DND-41 (cell line): Measurements from ENCODE around the gene RAB11FIP5.

ENCODE experiments used
- ATAC-seq: fragments of 200-7000 bp; cut with Tn5 transposase; 3 replicates; pipeline ENCODE4 v1.9.1; 2021; ENCODE audit warnings: low read depth; ENCODE audit not compliant: insufficient read depth
- DNase-seq: peaks from one replicate; pipeline ENCODE4 v3.0.0-alpha.2; 2020
- H2AFZ ChIP-seq: 2 replicates; pipeline ENCODE4 v1.6.0; 2012; ENCODE audit warnings: low read depth, low read length
- H3K27ac ChIP-seq: 2 replicates; pipeline ENCODE4 v1.5.1; 2012; ENCODE audit warnings: low read length, inconsistent platforms
- H3K27me3 ChIP-seq: fragments of 200-600 bp; sonication (generic); 2 replicates; pipeline ENCODE4 v1.6.0; 2012; ENCODE audit warnings: low read length, mild to moderate bottlenecking, inconsistent platforms; ENCODE audit not compliant: insufficient read depth, poor library complexity
- H3K36me3 ChIP-seq: 2 replicates; pipeline ENCODE4 v1.5.1; 2012; ENCODE audit warnings: low read length, inconsistent platforms; ENCODE audit not compliant: insufficient read depth
- H3K4me1 ChIP-seq: 2 replicates; pipeline ENCODE4 v1.5.1; 2012; ENCODE audit warnings: mild to moderate bottlenecking, low read length; ENCODE audit not compliant: insufficient read depth
- H3K4me2 ChIP-seq: 2 replicates; pipeline ENCODE4 v1.6.0; 2012; ENCODE audit warnings: mild to moderate bottlenecking, moderate library complexity, low read length, inconsistent platforms; ENCODE audit not compliant: insufficient read depth
- H3K4me3 ChIP-seq, 2 experiments: fragments of 200-600 bp in 1 of 2; shearing (Covaris generic) in 1 of 2; 2 replicates each; pipeline ENCODE4 v1.5.1; 2012 to 2016; ENCODE audit warnings: inconsistent platforms in 2 of 2, low read length in 2 of 2, mild to moderate bottlenecking in 2 of 2, low read depth in 1 of 2, moderate library complexity in 1 of 2
- H3K79me2 ChIP-seq: 2 replicates; pipeline ENCODE4 v1.6.0; 2012; ENCODE audit warnings: low read length, inconsistent platforms; ENCODE audit not compliant: insufficient read depth
- H3K9ac ChIP-seq: 2 replicates; pipeline ENCODE4 v1.6.0; 2012; ENCODE audit warnings: low read depth, mild to moderate bottlenecking, inconsistent platforms, low read length, moderate library complexity
- H3K9me3 ChIP-seq: 2 replicates; pipeline ENCODE4 v1.5.1; 2012; ENCODE audit warnings: low read length, moderate library complexity, mild to moderate bottlenecking, inconsistent platforms; ENCODE audit not compliant: insufficient read depth, severe bottlenecking
- H4K20me1 ChIP-seq: 2 replicates; pipeline ENCODE4 v1.6.0; 2012; ENCODE audit warnings: low read length; ENCODE audit not compliant: insufficient read depth
- EZH2 ChIP-seq: IDR thresholded peaks from 3 replicates; pipeline ENCODE4 v1.6.1; 2012; ENCODE audit warnings: borderline replicate concordance, low read depth, mild to moderate bottlenecking, moderate library complexity, low read length, inconsistent platforms; ENCODE audit not compliant: severe bottlenecking
- TF ChIP-seq, protein P1 (sequence below): IDR thresholded peaks from 2 replicates; pipeline ENCODE4 v1.5.1; 2012; ENCODE audit warnings: borderline replicate concordance, low read length, moderate library complexity, mild to moderate bottlenecking; ENCODE audit not compliant: poor library complexity, severe bottlenecking; ENCODE audit errors: extremely low read depth

RAB11FIP5 gene

DNA sequence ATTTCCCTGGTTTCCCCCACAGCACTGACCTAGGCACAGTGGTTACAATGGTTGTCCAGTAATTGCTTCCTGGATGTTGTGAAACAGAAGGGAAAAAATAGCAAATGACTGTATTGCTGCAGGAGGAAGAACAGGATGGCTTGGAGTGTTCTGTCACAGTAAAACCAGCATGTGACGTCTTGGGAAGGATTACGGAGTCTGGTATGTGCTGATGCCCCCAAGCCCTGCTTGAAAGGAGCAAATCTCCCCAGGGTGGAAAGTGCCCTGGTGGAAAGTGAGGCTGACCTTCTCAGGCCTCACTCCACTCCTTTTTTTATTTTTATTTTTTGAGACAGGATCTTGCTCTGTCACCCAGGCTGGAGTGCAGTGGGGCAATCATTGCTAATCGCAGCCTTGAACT, 7.8 kb downstream of the RAB11FIP5 start:
- TF ChIP-seq, protein P1, sequence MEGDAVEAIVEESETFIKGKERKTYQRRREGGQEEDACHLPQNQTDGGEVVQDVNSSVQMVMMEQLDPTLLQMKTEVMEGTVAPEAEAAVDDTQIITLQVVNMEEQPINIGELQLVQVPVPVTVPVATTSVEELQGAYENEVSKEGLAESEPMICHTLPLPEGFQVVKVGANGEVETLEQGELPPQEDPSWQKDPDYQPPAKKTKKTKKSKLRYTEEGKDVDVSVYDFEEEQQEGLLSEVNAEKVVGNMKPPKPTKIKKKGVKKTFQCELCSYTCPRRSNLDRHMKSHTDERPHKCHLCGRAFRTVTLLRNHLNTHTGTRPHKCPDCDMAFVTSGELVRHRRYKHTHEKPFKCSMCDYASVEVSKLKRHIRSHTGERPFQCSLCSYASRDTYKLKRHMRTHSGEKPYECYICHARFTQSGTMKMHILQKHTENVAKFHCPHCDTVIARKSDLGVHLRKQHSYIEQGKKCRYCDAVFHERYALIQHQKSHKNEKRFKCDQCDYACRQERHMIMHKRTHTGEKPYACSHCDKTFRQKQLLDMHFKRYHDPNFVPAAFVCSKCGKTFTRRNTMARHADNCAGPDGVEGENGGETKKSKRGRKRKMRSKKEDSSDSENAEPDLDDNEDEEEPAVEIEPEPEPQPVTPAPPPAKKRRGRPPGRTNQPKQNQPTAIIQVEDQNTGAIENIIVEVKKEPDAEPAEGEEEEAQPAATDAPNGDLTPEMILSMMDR = no peak
- no peak for TF ChIP-seq EZH2
- H3K4me1 ChIP-seq = no peaks in the 10 kb centered on the region
- H3K9me3 ChIP-seq = no peaks in the 10 kb centered on the region
- no peak for ATAC-seq
- H2AFZ ChIP-seq = no peak overlapping the region
- H3K27ac ChIP-seq = no peak overlapping the region
- H3K4me2 ChIP-seq = no peak overlapping the region
- H3K4me3 ChIP-seq = no peak overlapping the region
- DNase-seq = no peak
- no peak overlapping the region for H3K9ac ChIP-seq
- H4K20me1 ChIP-seq = no peaks in the 10 kb centered on the region; the same call in 1 of the 2 replicates
- H3K79me2 ChIP-seq = no peaks in the 10 kb centered on the region
- no peaks in the 10 kb centered on the region for H3K36me3 ChIP-seq
- H3K27me3 ChIP-seq = peaks cover 4% of the 10 kb centered on the region

DNA sequence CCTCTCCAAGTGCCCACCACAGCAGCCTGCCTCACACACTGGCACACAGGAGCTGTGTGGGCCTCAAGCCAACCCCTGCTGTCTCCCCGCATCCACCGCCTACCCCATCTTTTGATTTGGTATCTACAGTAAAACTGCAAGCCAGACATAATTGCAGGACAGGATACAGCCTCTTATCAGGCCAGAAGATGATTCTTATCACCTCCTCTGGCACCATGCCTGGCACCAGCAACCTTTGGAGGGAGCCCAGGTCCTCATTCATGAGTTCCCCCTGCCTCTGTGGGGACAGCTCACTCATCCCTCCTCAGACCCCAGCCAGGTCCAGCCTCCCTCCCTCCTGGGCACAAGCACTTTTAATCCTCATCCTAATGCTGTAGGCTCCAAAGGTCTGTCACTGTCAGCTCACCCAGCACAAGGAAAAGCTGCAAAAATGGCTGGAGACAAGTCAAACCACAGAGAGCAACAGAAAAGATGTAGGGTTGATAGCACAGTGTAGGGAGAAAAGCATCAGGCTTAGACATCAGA, 9.7 kb downstream of the RAB11FIP5 start:
- Histone ChIP-seq H3K27ac (no peak overlapping the region), H3K4me1 (no peaks in the 10 kb centered on the region), H3K36me3 (no peaks in the 10 kb centered on the region), H4K20me1 (no peaks in the 10 kb centered on the region; the same call in 1 of the 2 replicates), H2AFZ (no peak overlapping the region), H3K9ac (no peak overlapping the region), H3K4me2 (no peak overlapping the region), H3K4me3 (no peak overlapping the region), H3K9me3 (no peaks in the 10 kb centered on the region), H3K27me3 (peaks cover 12% of the 10 kb centered on the region), H3K79me2 (no peaks in the 10 kb centered on the region)
- ATAC-seq = no peak; the same call in 2 of the 3 replicates
- TF ChIP-seq, protein P1 = no peak
- TF ChIP-seq EZH2 = no peak
- DNase-seq = no peak

DNA sequence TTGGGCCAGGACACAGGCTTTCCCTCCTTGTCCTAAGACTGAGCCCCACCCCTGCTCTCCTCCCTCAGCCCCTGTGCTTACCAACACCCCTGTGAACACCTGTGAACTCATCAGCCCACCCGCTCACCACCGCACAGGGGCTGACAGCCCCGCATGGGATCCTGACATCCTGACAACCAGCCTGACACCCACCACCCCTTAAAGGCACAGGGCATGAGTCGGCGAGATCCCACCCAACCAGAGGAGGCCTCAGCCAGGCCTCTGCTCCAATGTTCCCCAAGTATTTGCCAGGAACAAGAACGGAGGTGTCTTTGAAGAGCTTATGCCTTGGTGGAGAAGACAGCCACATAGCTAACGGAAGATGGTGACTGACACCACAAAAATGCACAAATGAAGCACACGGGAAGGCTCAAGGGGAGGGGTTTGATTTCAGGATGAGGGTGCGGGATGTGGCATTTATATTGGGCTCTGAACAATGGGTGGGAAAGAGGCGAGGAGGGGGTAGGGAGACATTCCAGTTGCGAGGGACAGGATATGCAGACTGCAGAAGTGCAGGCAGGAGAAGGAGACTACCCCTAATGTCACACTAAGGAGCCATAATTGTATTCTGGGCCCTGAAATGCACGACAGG, 11.0 kb downstream of the RAB11FIP5 start:
- no peak overlapping the region for H3K4me3 ChIP-seq
- ATAC-seq (no peak), DNase-seq (no peak)
- no peak overlapping the region for H3K4me2 ChIP-seq
- no peaks in the 10 kb centered on the region for H3K79me2 ChIP-seq
- no peaks in the 10 kb centered on the region for H4K20me1 ChIP-seq
- no peaks in the 10 kb centered on the region for H3K36me3 ChIP-seq
- TF ChIP-seq, protein P1 = no peak
- TF ChIP-seq EZH2 = no peak
- H3K9ac ChIP-seq = no peak overlapping the region
- no peaks in the 10 kb centered on the region for H3K9me3 ChIP-seq
- peaks cover 13% of the 10 kb centered on the region for H3K27me3 ChIP-seq
- H3K27ac ChIP-seq = no peak overlapping the region
- no peak overlapping the region for H2AFZ ChIP-seq
- no peaks in the 10 kb centered on the region for H3K4me1 ChIP-seq
